KMS-11 (cell line): Measurements from ENCODE around the gene TWNK.

Experiments
- H2AFZ ChIP-seq: fragments of 200-600 bp; sonication (generic); 2 replicates; pipeline ENCODE4 v1.6.1; 2016; ENCODE audit warnings: antibody characterized with exemption, mixed run types, low read depth
- H3K27ac ChIP-seq: fragments of 200-600 bp; sonication (generic); 2 replicates; pipeline ENCODE4 v1.6.1; 2016; ENCODE audit warnings: mild to moderate bottlenecking, mixed run types
- H3K27me3 ChIP-seq: fragments of 200-600 bp; sonication (generic); 2 replicates; pipeline ENCODE4 v1.6.1; 2017; ENCODE audit warnings: mild to moderate bottlenecking, low read depth, mixed run types, moderate library complexity; ENCODE audit not compliant: insufficient read depth
- H3K36me3 ChIP-seq: fragments of 200-600 bp; sonication (generic); 2 replicates; pipeline ENCODE4 v1.6.1; 2017; ENCODE audit warnings: mild to moderate bottlenecking, mixed run types; ENCODE audit not compliant: insufficient read depth
- H3K4me1 ChIP-seq: fragments of 200-600 bp; sonication (generic); 2 replicates; pipeline ENCODE4 v1.6.1; 2016; ENCODE audit warnings: mild to moderate bottlenecking, low read depth, mixed run types; ENCODE audit not compliant: poor library complexity, severe bottlenecking
- H3K4me2 ChIP-seq: fragments of 200-600 bp; sonication (generic); 2 replicates; pipeline ENCODE4 v1.7.0; 2016; ENCODE audit warnings: mild to moderate bottlenecking, mixed run types
- H3K4me3 ChIP-seq: fragments of 200-600 bp; sonication (generic); IDR thresholded peaks from 2 replicates; pipeline ENCODE4 v1.6.1; 2017; ENCODE audit warnings: low read depth, low read length, mixed read lengths; ENCODE audit not compliant: insufficient read depth
- H3K79me2 ChIP-seq: fragments of 200-600 bp; sonication (generic); 2 replicates; pipeline ENCODE4 v1.6.1; 2016; ENCODE audit warnings: low read depth, mixed run types; ENCODE audit not compliant: insufficient read depth
- H3K9ac ChIP-seq: fragments of 200-600 bp; sonication (generic); 2 replicates; pipeline ENCODE4 v1.6.1; 2016; ENCODE audit warnings: mild to moderate bottlenecking, mixed run types
- H4K20me1 ChIP-seq: fragments of 200-600 bp; sonication (generic); 2 replicates; pipeline ENCODE4 v1.6.1; 2016; ENCODE audit warnings: mild to moderate bottlenecking, mixed run types; ENCODE audit not compliant: insufficient read depth
- TF ChIP-seq, protein P1 (sequence below): fragments of 200-600 bp; sonication (generic); conservative IDR thresholded peaks from 2 replicates; pipeline ENCODE4 v1.6.1; 2017; ENCODE audit warnings: low read depth, mild to moderate bottlenecking, antibody characterized with exemption, low read length, moderate library complexity, mixed read lengths

TWNK gene

DNA sequence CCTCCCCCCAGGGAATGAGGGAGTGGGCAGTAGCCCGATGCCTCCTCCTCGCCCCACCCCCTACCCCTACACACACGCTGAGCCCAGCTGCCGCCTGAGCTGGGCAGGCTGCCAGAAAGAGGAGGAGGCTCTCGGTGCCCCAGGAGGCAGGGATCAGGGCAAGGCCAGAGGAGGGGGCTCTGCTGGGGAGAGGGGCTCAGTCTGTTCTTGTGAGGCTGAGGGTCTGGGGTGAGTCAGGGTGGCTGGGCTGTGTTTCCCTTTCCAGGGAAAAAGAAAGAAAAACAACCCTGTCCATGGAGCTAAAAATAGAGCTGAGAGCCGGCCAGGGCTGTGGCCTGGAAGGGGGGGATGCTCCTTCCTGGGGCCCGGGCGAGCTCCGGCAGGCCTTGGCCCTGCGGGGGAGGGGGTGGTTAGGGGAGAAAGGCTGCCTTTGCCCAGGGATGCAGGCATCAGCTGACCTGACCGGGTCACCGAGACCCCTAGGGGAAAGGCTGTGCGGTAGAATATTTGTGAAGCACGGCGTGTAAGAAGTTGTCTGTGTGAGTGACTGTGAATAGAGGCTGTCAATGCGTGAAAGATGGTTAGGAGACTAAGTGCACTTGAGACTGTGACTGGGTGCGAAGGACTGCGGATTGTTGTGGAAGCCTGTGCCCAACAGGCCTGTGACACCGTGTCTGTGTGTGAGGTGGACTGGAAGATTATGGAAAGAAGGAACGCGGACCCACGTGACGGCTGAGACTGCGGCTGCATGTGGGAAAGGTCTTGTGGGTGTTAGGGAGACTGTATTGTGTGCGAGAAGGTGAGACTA is 11.0 kb downstream of the TWNK start:
- no peaks in the 10 kb centered on the region for H3K79me2 ChIP-seq
- peak overlapping the region; percentile 93 for H3K27ac ChIP-seq
- peaks cover 25% of the 10 kb centered on the region for H3K4me1 ChIP-seq
- peak overlapping the region; percentile 100 for H3K4me2 ChIP-seq
- TF ChIP-seq, protein P1, sequence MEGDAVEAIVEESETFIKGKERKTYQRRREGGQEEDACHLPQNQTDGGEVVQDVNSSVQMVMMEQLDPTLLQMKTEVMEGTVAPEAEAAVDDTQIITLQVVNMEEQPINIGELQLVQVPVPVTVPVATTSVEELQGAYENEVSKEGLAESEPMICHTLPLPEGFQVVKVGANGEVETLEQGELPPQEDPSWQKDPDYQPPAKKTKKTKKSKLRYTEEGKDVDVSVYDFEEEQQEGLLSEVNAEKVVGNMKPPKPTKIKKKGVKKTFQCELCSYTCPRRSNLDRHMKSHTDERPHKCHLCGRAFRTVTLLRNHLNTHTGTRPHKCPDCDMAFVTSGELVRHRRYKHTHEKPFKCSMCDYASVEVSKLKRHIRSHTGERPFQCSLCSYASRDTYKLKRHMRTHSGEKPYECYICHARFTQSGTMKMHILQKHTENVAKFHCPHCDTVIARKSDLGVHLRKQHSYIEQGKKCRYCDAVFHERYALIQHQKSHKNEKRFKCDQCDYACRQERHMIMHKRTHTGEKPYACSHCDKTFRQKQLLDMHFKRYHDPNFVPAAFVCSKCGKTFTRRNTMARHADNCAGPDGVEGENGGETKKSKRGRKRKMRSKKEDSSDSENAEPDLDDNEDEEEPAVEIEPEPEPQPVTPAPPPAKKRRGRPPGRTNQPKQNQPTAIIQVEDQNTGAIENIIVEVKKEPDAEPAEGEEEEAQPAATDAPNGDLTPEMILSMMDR = no peak
- H4K20me1 ChIP-seq = no peaks in the 10 kb centered on the region
- no peak overlapping the region for H3K4me3 ChIP-seq
- H2AFZ ChIP-seq = peak overlapping the region; percentile 92
- H3K27me3 ChIP-seq = no peaks in the 10 kb centered on the region
- no peaks in the 10 kb centered on the region for H3K36me3 ChIP-seq
- peak overlapping the region; percentile 72 for H3K9ac ChIP-seq

DNA sequence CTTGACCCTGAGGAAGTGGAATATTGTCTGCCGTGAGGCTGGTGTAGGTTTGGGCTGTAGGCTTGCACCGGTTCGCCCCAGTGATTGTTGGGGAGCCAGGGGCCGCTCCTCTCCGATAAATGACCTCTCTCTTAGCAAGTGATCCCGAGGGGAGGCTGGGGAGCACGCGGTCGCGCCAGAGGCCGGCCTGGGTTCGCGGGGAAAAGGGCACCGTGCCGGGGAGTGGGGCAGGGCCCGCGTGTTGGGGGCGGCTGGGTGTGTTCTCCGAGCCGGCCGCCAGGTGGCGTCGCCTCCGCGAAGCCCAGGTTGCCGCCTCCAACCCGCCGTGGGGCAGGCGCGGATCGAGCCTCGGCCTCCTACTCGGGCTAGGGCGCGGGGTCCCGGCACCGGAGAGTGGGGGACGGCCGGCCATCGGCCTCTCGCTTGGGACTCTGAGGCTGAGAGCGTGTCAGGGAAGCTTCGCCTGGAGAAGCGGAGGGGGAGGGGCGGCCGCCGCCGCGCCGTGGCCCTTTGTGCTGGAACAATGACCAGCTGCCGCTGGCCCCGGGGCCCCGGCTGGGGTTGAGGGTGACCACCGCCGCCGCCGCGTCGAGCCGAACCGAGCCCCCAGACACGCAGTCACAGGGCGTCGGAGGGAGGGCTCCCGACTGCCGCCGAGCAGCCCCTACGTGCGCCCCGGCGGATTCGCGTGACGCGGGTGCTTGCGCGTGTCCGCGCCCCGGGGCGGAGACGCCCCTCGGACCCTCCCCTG is 11.8 kb downstream of the TWNK start:
- H2AFZ ChIP-seq = peak overlapping the region; percentile 92
- TF ChIP-seq, protein P1 = peak; percentile 80
- peaks cover 25% of the 10 kb centered on the region for H3K4me1 ChIP-seq
- H3K27me3 ChIP-seq = no peaks in the 10 kb centered on the region
- no peaks in the 10 kb centered on the region for H3K36me3 ChIP-seq
- H4K20me1 ChIP-seq = no peaks in the 10 kb centered on the region
- H3K27ac ChIP-seq = peak overlapping the region; percentile 93
- no peak overlapping the region for H3K4me3 ChIP-seq
- peak overlapping the region; percentile 100 for H3K4me2 ChIP-seq
- peak overlapping the region; percentile 72 for H3K9ac ChIP-seq
- H3K79me2 ChIP-seq = no peaks in the 10 kb centered on the region

DNA sequence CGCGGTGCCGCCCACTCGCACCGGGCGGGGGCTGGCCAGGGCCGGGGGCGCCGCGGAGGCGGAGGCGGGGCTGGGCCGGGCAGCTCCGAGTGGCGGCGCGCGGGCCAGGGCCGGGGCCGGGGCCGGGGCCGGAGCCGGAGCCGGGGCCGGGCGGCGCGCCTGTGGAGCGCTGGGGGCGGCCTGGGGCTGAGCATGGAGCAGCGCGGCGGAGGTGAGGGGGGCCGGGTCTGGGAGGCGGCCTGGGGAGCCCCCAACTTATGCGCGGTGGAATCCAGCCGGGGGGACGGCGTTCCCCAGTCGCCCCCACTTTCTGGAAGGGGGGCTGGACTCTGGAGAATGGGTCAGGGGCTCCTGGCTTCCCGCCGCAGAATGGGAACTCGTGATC is 12.4 kb downstream of the TWNK start, which contains the start of gene LZTS2:
LZTS2 (plus strand) TSS at position 67 of the 385 bp plus-strand sequence. CDS start 2,731 bp downstream, outside the sequence.
- no peak within 1 kb of the TSS for H3K4me3 ChIP-seq
- TF ChIP-seq, protein P1 = no peak
- H3K79me2 ChIP-seq = no peaks in the 10 kb centered on the region
- peak within 1 kb of the TSS; percentile 92 for H2AFZ ChIP-seq
- H3K36me3 ChIP-seq = no peaks in the 10 kb centered on the region
- H3K4me1 ChIP-seq = peaks cover 25% of the 10 kb centered on the region
- H3K9ac ChIP-seq = peak within 1 kb of the TSS; percentile 72
- no peaks in the 10 kb centered on the region for H3K27me3 ChIP-seq
- H4K20me1 ChIP-seq = no peaks in the 10 kb centered on the region
- H3K27ac ChIP-seq = peak within 1 kb of the TSS; percentile 93
- H3K4me2 ChIP-seq = peak within 1 kb of the TSS; percentile 100

DNA sequence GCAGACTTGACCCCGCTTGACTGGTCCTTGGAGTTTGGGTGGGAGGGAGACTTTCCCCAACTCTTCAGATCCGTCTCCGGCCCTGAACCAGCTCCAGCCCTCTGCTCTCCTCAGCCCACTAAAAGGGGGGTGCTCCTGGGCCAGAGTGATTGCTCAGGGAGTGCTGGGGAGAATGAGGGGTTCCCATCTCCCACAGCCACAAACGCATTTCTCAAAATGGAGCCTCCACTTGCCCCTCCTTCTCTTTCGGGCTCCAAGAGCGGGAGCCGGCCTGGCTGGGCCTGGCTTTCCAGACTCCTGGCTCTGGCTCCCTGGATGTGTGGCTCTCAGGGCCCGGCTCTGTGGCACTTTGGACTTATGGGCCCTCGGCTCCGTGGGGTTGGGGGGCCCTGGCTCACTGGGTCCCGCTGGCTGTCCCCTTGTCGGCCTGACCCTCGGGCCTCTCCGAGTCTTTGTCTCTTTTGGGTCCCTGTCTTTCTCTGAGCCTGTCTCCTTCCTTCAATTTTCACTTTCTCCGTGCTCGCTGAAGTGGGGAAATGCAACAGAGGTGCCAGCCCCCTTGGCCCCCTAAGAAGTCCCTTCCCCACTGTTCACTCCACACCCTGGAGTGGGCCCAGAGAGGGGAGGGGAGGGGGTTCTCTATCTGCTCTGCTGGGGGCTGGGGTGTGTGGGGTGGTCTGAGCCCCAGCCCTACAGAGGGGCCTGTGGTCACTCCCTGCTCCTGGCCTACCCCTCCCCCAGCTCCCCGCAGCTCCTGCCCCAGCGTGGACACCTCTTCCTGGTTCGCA is 13.0 kb downstream of the TWNK start:
- Histone ChIP-seq H2AFZ (no peak overlapping the region), H3K27me3 (no peaks in the 10 kb centered on the region), H3K79me2 (no peaks in the 10 kb centered on the region), H3K4me3 (no peak overlapping the region), H4K20me1 (no peaks in the 10 kb centered on the region), H3K27ac (no peak overlapping the region), H3K9ac (no peak overlapping the region), H3K4me2 (peak overlapping the region; percentile 29; the same call in 1 of the 2 replicates), H3K4me1 (peaks cover 25% of the 10 kb centered on the region), H3K36me3 (no peaks in the 10 kb centered on the region)
- TF ChIP-seq, protein P1 = no peak
